ENCODE measurements around the gene NF2. TPM values are rescaled to one million over a fixed set of nuclear protein-coding genes. Genes with fewer than 3 reads are reported as not detected.

Gene NF2
- total RNA-seq, 1 experiment from 2014 or later: 190 TPM

- no peak for ATAC-seq
- Histone ChIP-seq H3K27ac (ENCODE audit: low read length) (no peak overlapping the region), H3K9me3 (ENCODE audit: control insufficient read depth, insufficient read depth, low read depth, low read length) (no peaks in the 10 kb centered on the region), H3K27me3 (ENCODE audit: control insufficient read depth, insufficient read depth, low read length) (no peaks in the 10 kb centered on the region), H3K36me3 (ENCODE audit: control insufficient read depth, insufficient read depth, low read length) (no peaks in the 10 kb centered on the region), H3K4me3 (ENCODE audit: low read depth in 2 of 2, low read length in 2 of 2) (no peak overlapping the region), H3K4me1 (ENCODE audit: control insufficient read depth, insufficient read depth, low read length) (0 out of 2 replicates have a peak, but pooled peaks cover under 1% of the 10 kb centered on the region)
- ChIA-PET POLR2A (no interaction called here), CTCF (no interaction called here)
- BruUV-seq (replicated peaks): no TSS peak
- in situ Hi-C loops (cut with HindIII; ENCODE audit: low pct_unique_long_range_greater_than_20kb, low sequenced_read_pairs) (no loop called here), intact Hi-C loops (cut with micrococcal nuclease; ENCODE audit: unreplicated experiment) (no loop called here)
- no peak for DNase-seq (ENCODE audit: low read depth, low spot score)
- TF ChIP-seq TCF7L2 (IDR thresholded peaks at IDR 0.05; ENCODE audit: low read depth, low read length) (no peak), REST (IDR thresholded peaks at IDR 0.05; ENCODE audit: insufficient read depth in 1 of 2, low read depth in 2 of 2, low read length in 1 of 2) (no peak), CTCF (IDR thresholded peaks at IDR 0.05) (no peak), POLR2AphosphoS5 (IDR thresholded peaks at IDR 0.05; ENCODE audit: low read depth, low read length) (no peak), SIN3A (IDR thresholded peaks at IDR 0.05; ENCODE audit: borderline replicate concordance, insufficient read depth, low read depth, low read length) (no peak)
These were observed 134.8 kb downstream of the NF2 start for GRCh38 chr22:29738118-29738815.

GRCh38 chr22:29739346-29739875 is 136.0 kb downstream of the NF2 start:
- no peaks in the 10 kb centered on the region for H3K27me3 ChIP-seq (ENCODE audit: control insufficient read depth, insufficient read depth, low read length)
- BruUV-seq (replicated peaks): no TSS peak
- no peak for ATAC-seq
- POLR2A ChIA-PET: interaction anchor here (0.5 kb wide), 1 partner anchor 15 kb away, joined by 11 read pairs; no protein-coding TSS in a partner anchor
- no peaks in the 10 kb centered on the region for H3K9me3 ChIP-seq (ENCODE audit: control insufficient read depth, insufficient read depth, low read depth, low read length)
- no peak overlapping the region for H3K27ac ChIP-seq (ENCODE audit: low read length)
- CTCF ChIA-PET: interaction anchor here (0.6 kb wide), 1 partner anchor 326 kb away, joined by 3 read pairs; no protein-coding TSS in a partner anchor
- no peak for DNase-seq (ENCODE audit: low read depth, low spot score)
- in situ Hi-C loops (cut with HindIII; ENCODE audit: low pct_unique_long_range_greater_than_20kb, low sequenced_read_pairs): no loop called here
- no peak overlapping the region for H3K4me3 ChIP-seq (ENCODE audit: low read depth in 2 of 2, low read length in 2 of 2)
- H3K4me1 ChIP-seq (ENCODE audit: control insufficient read depth, insufficient read depth, low read length): no peaks in the 10 kb centered on the region
- intact Hi-C loops (cut with micrococcal nuclease; ENCODE audit: unreplicated experiment): no loop called here
- TF ChIP-seq SIN3A (IDR thresholded peaks at IDR 0.05; ENCODE audit: borderline replicate concordance, insufficient read depth, low read depth, low read length) (no peak), TCF7L2 (IDR thresholded peaks at IDR 0.05; ENCODE audit: low read depth, low read length) (no peak), CTCF (IDR thresholded peaks at IDR 0.05) (no peak), POLR2AphosphoS5 (IDR thresholded peaks at IDR 0.05; ENCODE audit: low read depth, low read length) (no peak), REST (IDR thresholded peaks at IDR 0.05; ENCODE audit: insufficient read depth in 1 of 2, low read depth in 2 of 2, low read length in 1 of 2) (no peak)
- no peaks in the 10 kb centered on the region for H3K36me3 ChIP-seq (ENCODE audit: control insufficient read depth, insufficient read depth, low read length)
